K562 (cell line): ENCODE data around the gene NOTO. TPM values are rescaled to one million over a fixed set of nuclear protein-coding genes. Genes with fewer than 3 reads are reported as not detected.

ENCODE experiments used
- ATAC-seq: fragments of 200-7000 bp; cut with Tn5 transposase; 3 replicates; pipeline ENCODE4 v1.9.1; 2020; ENCODE audit warnings: moderate library complexity
- BruUV-seq: library from RNA; stranded (reverse); fragments of 400-500 nt; replicated peaks from 2 replicates; lab custom pipeline; 2021; lab: Mats Ljungman, UMichigan
- CTCF ChIA-PET: fragments of 300-600 bp; formaldehyde crosslinking; extraction: SDS; loops from one replicate; lab custom pipeline; 2021; ENCODE audit warnings: low intra/inter-chr PET ratio; lab: Yijun Ruan, JAX
- POLR2A ChIA-PET: fragments of 300-600, 350-650 bp; sonication (Branson Sonifier 250); formaldehyde crosslinking; extraction: SDS; loops from one replicate; lab custom pipeline; 2021; ENCODE audit warnings: antibody characterized with exemption, inconsistent platforms; lab: Yijun Ruan, JAX
- DNase-seq, 4 experiments: peaks; one replicate each; pipeline versions ENCODE4 v3.0.0 to v3.0.0-alpha.2; 2011 to 2018; ENCODE audit warnings: low spot score in 3 of 4, mixed read lengths in 3 of 4; ENCODE audit errors: extremely low read depth in 1 of 4
- FAIRE-seq: peaks from 2 replicates; lab custom pipeline; 2011; peaks lifted over from hg19 to GRCh38; lab: Jason Lieb, UNC
- H2AFZ ChIP-seq: 2 replicates; pipeline ENCODE4 v1.6.0; 2011; ENCODE audit warnings: low read depth, low read length, control low read depth, inconsistent platforms
- H3K27ac ChIP-seq: fragments of 200-600 bp; 3 replicates; pipeline ENCODE4 v1.8.0; 2011; ENCODE audit warnings: low read depth, mild to moderate bottlenecking, control low read depth, inconsistent platforms, low read length, moderate library complexity, mixed read lengths; ENCODE audit errors: extremely low read depth
- H3K27me3 ChIP-seq, 2 experiments: fragments of 300-600 bp in 1 of 2; 2 replicates in 1 of 2; 3 replicates in 1 of 2; pipeline versions ENCODE4 v1.6.0 to v1.8.0; 2011; ENCODE audit warnings: inconsistent platforms in 2 of 2, low read length in 2 of 2, mild to moderate bottlenecking in 1 of 2, mixed read lengths in 1 of 2, moderate library complexity in 1 of 2; ENCODE audit not compliant: control insufficient read depth in 2 of 2, insufficient read depth in 2 of 2
- H3K36me3 ChIP-seq: fragments of 300-600 bp; 3 replicates; pipeline ENCODE4 v1.8.0; 2011; ENCODE audit warnings: mild to moderate bottlenecking, low read length, inconsistent platforms; ENCODE audit not compliant: control insufficient read depth, insufficient read depth
- H3K4me1 ChIP-seq, 2 experiments: fragments of 200-600 bp in 1 of 2; replicated peaks in 1 of 2; 2 replicates in 1 of 2; 3 replicates in 1 of 2; pipeline versions ENCODE4 v1.5.1 to v1.8.0; 2011; ENCODE audit warnings: inconsistent platforms in 2 of 2, low read length in 2 of 2, mild to moderate bottlenecking in 1 of 2, mixed read lengths in 1 of 2, moderate library complexity in 1 of 2; ENCODE audit not compliant: control insufficient read depth in 2 of 2, insufficient read depth in 2 of 2
- H3K4me2 ChIP-seq: 2 replicates; pipeline ENCODE4 v1.6.1; 2011; ENCODE audit warnings: low read length, control low read depth, inconsistent platforms, mixed read lengths; ENCODE audit not compliant: insufficient read depth
- H3K4me3 ChIP-seq: fragments of 200-600 bp; sonication (generic), shearing (Covaris generic); 2 replicates; pipeline ENCODE4 v1.5.1; 2016; ENCODE audit warnings: control low read depth, inconsistent platforms
- H3K79me2 ChIP-seq: fragments of 200-600 bp; 3 replicates; pipeline ENCODE4 v1.8.0; 2011; ENCODE audit warnings: low read length, inconsistent platforms; ENCODE audit not compliant: control insufficient read depth, insufficient read depth
- H3K9ac ChIP-seq, 2 experiments: 2 replicates each; pipeline versions ENCODE4 v1.6.0 to v1.6.1; 2011; ENCODE audit warnings: low read depth in 2 of 2, low read length in 2 of 2, control low read depth in 1 of 2, inconsistent platforms in 1 of 2, mild to moderate bottlenecking in 1 of 2, mixed read lengths in 1 of 2; ENCODE audit not compliant: insufficient read depth in 1 of 2
- H3K9me1 ChIP-seq: one replicate; pipeline ENCODE4 v1.6.0; 2011; ENCODE audit warnings: inconsistent platforms, mild to moderate bottlenecking, low read length, moderate library complexity; ENCODE audit not compliant: control insufficient read depth, insufficient read depth
- H3K9me3 ChIP-seq: replicated peaks from 2 replicates; pipeline ENCODE4 v1.5.1; 2011; ENCODE audit warnings: low read depth, low read length, inconsistent platforms; ENCODE audit not compliant: control insufficient read depth, insufficient read depth
- H4K20me1 ChIP-seq: replicated peaks from 2 replicates; pipeline ENCODE4 v1.6.1; 2011; ENCODE audit warnings: low read length, inconsistent platforms, mixed read lengths; ENCODE audit not compliant: control insufficient read depth, insufficient read depth
- CREB1 ChIP-seq, 2 experiments: sonication (generic) in 1 of 2; formaldehyde crosslinking in 1 of 2; IDR thresholded peaks; 2 replicates each; pipeline versions ENCODE4 v1.6.1 to v1.8.0; 2012 to 2022; ENCODE audit warnings: inconsistent platforms in 1 of 2, mild to moderate bottlenecking in 1 of 2, missing genetic modification reagents in 1 of 2, moderate library complexity in 1 of 2
- GABPB1 ChIP-seq: sonication (generic); formaldehyde crosslinking; IDR thresholded peaks from 2 replicates; pipeline ENCODE4 v1.8.0; 2022; ENCODE audit warnings: mild to moderate bottlenecking, missing genetic modification reagents
- KDM2B ChIP-seq: fragments of 250-450 bp; sonication (Bioruptor Pico); IDR thresholded peaks from 2 replicates; pipeline ENCODE4 v1.8.0; 2021; ENCODE audit warnings: mild to moderate bottlenecking, moderate library complexity
- KDM5B ChIP-seq: fragments of 200-600 bp; sonication (generic); IDR thresholded peaks from 2 replicates; pipeline ENCODE4 v1.6.1; 2012; ENCODE audit warnings: low read depth, mild to moderate bottlenecking, moderate library complexity, low read length, control low read depth, inconsistent platforms; ENCODE audit not compliant: insufficient replicate concordance
- KLF13 ChIP-seq: fragments of 450-650 bp; IDR thresholded peaks from 2 replicates; pipeline ENCODE4 v1.6.1; 2016; ENCODE audit warnings: missing genetic modification characterization, low read depth, mild to moderate bottlenecking, missing compliant biosample characterization, moderate library complexity, borderline replicate concordance
- KLF6 ChIP-seq: fragments of 250-450 bp; sonication (Bioruptor Pico); IDR thresholded peaks from 2 replicates; pipeline ENCODE4 v1.4.0; 2020; ENCODE audit warnings: mild to moderate bottlenecking, moderate library complexity, borderline replicate concordance
- LCOR ChIP-seq: sonication (generic); formaldehyde crosslinking; IDR thresholded peaks from 2 replicates; pipeline ENCODE4 v1.8.0; 2022; ENCODE audit warnings: mild to moderate bottlenecking, missing genetic modification reagents
- LEF1 ChIP-seq: fragments of 450-650 bp; IDR thresholded peaks from 2 replicates; pipeline ENCODE4 v1.6.1; 2016; ENCODE audit warnings: mild to moderate bottlenecking
- MXI1 ChIP-seq: IDR thresholded peaks from 2 replicates; pipeline ENCODE4 v1.6.1; 2011; ENCODE audit warnings: low read depth, mild to moderate bottlenecking, improper control_type of control experiment, low read length
- NONO ChIP-seq, 2 experiments: fragments of 200-400 bp in 1 of 2; fragments of 450-650 bp in 1 of 2; formaldehyde crosslinking in 1 of 2; IDR thresholded peaks; 2 replicates each; pipeline ENCODE4 v1.6.1; 2017; ENCODE audit warnings: low read depth in 2 of 2, mild to moderate bottlenecking in 2 of 2, moderate library complexity in 2 of 2, low read length in 1 of 2
- SIN3B ChIP-seq: fragments of 450-650 bp; IDR thresholded peaks from 2 replicates; pipeline ENCODE4 v1.6.1; 2017; ENCODE audit warnings: low read depth, mild to moderate bottlenecking, moderate library complexity
- SUPT5H ChIP-seq: fragments of 450-650 bp; IDR thresholded peaks from 2 replicates; pipeline ENCODE4 v1.6.1; 2016
- TCF7L2 ChIP-seq: fragments of 150-350 bp; IDR thresholded peaks from 2 replicates; pipeline ENCODE4 v1.6.1; 2016; ENCODE audit warnings: low read depth, mild to moderate bottlenecking, low read length, moderate library complexity
- ZNF311 ChIP-seq: fragments of 250-450 bp; sonication (Bioruptor Pico); IDR thresholded peaks from 2 replicates; pipeline ENCODE4 v1.4.0; 2020; ENCODE audit warnings: mild to moderate bottlenecking, moderate library complexity
- WGBS: fragments of 100-300 bp; shearing (Covaris generic); methylation state at CpG from one replicate; pipeline ENCODE4 v1.1.6; 2016; ENCODE audit warnings: low coverage, mixed read lengths; ENCODE audit not compliant: insufficient coverage; ENCODE audit errors: missing lambda C conversion rate; 5-methylcytosine and 5-hydroxymethylcytosine counted together
- in situ Hi-C: fragments of 300-500 bp; cut with MboI; formaldehyde crosslinking; loops from 4 replicates; pipeline ENCODE4 v1.15.0; 2018; ENCODE audit warnings: inconsistent platforms, mixed read lengths
- intact Hi-C: fragments of 100-400 bp; cut with micrococcal nuclease; formaldehyde crosslinking; loops from 2 replicates; pipeline ENCODE4 v1.14.2; 2022
- polyA plus RNA-seq, 8 experiments: library from polyadenylated mRNA; depleted of rRNA in 4 of 8; stranded (reverse) in 5 of 8; unstranded in 3 of 8; fragments of >200 nt; fragmentation: Nextera tagmentation in 2 of 8; fragmentation: Illumina TruSeq in 1 of 8; extraction: Ambion mirVana in 2 of 8; extraction: Trizol in 1 of 8; gene quantifications; 2 replicates each; pipeline versions ENCODE4 v1.2.1 to v1.2.3, GENCODE V29; 2011 to 2014; ENCODE audit warnings: inconsistent platforms in 1 of 8, missing spikeins in 1 of 8
- total RNA-seq, 7 experiments: library from RNA; depleted of rRNA in 6 of 7; stranded (reverse); fragments of >200 nt in 6 of 7; fragmentation: Illumina TruSeq in 2 of 7; extraction: Trizol in 2 of 7; gene quantifications; 2 replicates each; pipeline versions ENCODE4 v1.2.1 to v1.2.3, GENCODE V29; 2011 to 2021; ENCODE audit warnings: low replicate concordance in 1 of 7
- TF ChIP-seq, protein P1 (sequence below): fragments of 450-650 bp; IDR thresholded peaks from 2 replicates; pipeline ENCODE4 v1.6.1; 2014; ENCODE audit warnings: low read depth, mild to moderate bottlenecking, moderate library complexity, borderline replicate concordance
- TF ChIP-seq, protein P2 (sequence below): fragments of 200-800 bp; sonication (Bioruptor generic); IDR thresholded peaks from 2 replicates; pipeline ENCODE4 v1.6.1; 2017; ENCODE audit warnings: missing genetic modification characterization, missing compliant biosample characterization
- TF ChIP-seq, protein P3 (sequence below): sonication (generic); formaldehyde crosslinking; IDR thresholded peaks from 2 replicates; pipeline ENCODE4 v1.9.0; 2022; ENCODE audit warnings: mild to moderate bottlenecking, missing genetic modification reagents

NOTO gene
- total and polyA plus RNA-seq, 9 of the 15 experiments (the other 6 are each of a cell fraction or from before 2014, with no cell fraction given), result not detected

DNA sequence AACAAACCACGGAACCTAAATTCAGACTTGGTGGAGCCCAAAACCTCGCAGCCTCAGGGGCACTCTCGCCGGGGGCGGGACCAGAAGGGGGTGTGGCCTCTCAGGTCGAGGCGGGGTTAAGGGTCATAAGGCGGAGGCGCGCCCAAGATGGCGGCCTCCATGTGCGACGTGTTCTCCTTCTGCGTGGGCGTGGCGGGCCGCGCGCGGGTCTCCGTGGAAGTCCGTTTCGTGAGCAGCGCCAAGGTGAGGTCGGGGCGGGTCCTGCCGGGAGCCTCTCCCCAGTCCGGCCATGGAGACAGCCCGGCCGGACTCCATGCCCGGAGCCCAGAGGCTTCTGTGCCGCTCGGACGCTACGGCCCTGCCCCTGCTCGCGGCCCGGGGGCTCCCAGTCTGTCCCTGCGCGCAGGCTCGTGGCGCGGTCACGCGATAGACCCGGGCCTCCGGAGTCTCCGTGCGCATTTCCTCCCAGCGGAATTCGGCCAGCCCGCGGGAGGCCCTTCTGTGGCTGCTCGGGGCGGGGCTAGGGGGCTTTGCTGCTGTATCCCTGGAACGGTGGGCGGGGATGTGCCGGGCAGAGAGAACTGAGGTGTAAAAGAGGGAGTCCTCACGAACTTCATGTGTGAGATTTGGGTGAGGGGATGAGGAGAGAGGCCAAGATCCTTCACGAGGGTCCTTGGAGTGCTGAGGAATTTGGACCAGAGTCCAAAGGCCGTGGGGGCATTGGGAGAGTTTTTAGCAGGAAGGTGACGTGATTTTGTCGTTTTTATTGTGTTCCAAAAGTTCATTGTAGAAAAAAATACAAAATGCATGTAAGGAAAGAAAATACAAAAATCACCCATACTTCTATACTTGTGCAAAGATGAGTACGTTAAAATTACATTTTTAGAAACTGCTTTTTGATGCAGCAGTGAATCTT lies 12.0 kb downstream of the NOTO start, which contains the start of gene SMYD5:
Gene SMYD5, plus strand, starts transcription at position 126 of the 916 bp plus-strand sequence. Its CDS starts 22 bp downstream, at position 148.
- in situ Hi-C loops (no loop called here), intact Hi-C loops (loop anchor here (1.0 kb wide), 1 partner anchor 19 kb away; the partner anchor contains the start of gene PRADC1)
- Histone ChIP-seq H4K20me1 (no peaks in the 10 kb centered on the region), H3K9me3 (no peaks in the 10 kb centered on the region), H3K36me3 (peaks cover 9% of the 10 kb centered on the region; the same call in 2 of the 3 replicates), H3K27me3 (no peaks in the 10 kb centered on the region), H3K27ac (peak within 1 kb of the TSS; percentile 78), H2AFZ (peak within 1 kb of the TSS; percentile 96), H3K4me1 (peaks cover 15 to 23% of the 10 kb centered on the region in 2 experiments; a peak in 4 of 5 replicates), H3K4me3 (peak within 1 kb of the TSS; percentile 92), H3K4me2 (peak within 1 kb of the TSS; percentile 94), H3K9me1 (no peaks in the 10 kb centered on the region), H3K79me2 (peaks cover 39% of the 10 kb centered on the region), H3K9ac (peak within 1 kb of the TSS; percentile 75 to 94)
- under 1% methylated on average over 55 of the region's 64 CpGs for WGBS
- ATAC-seq (peak; percentile 92), FAIRE-seq (peak; percentile 95), DNase-seq (peak; percentile 93 to 96 (median 93))
- BruUV-seq, result TSS peak; percentile 54
- CTCF ChIA-PET, result interaction anchor here (0.9 kb wide), 1 partner anchor 129 kb away, joined by 3 read pairs; no protein-coding TSS in a partner anchor
- POLR2A ChIA-PET, result interaction anchor here (0.8 to 2.0 kb wide), 6 partner anchors 10 to 41 kb away, joined by 3 to 13 read pairs (median 6); partner anchors contain the start of genes CCT7 and PRADC1
- TF ChIP-seq KDM2B (CRISPR knock-in tag) (no peak), ZNF311 (CRISPR knock-in tag) (no peak), LCOR (CRISPR knock-in tag) (peak; percentile 56; the same call in 1 of the 2 replicates), SUPT5H (peak; percentile 76), SIN3B (peak; percentile 73), TCF7L2 (0 out of 2 replicates have a peak, but pooled peaks have one; percentile 12), CREB1 (IDR thresholded peaks at IDR 0.05) (peak; percentile 59), CREB1 (CRISPR knock-in tag; IDR thresholded peaks at IDR 0.05) (peak; percentile 39; the same call in 1 of the 2 replicates), GABPB1 (CRISPR knock-in tag) (peak; percentile 61), LEF1 (no peak), KDM5B (peak; percentile 76), NONO (IDR thresholded peaks at IDR 0.05; ENCODE audit: low read depth in 2 of 2, low read length in 1 of 2) (peak in 1 of 2 experiments; percentile 48; a peak in 1 of 4 replicates), MXI1 (peak; percentile 99), KLF13 (tag) (peak; percentile 97), KLF6 (CRISPR knock-in tag) (peak; percentile 70; the same call in 1 of the 2 replicates)
- TF ChIP-seq, protein P1, sequence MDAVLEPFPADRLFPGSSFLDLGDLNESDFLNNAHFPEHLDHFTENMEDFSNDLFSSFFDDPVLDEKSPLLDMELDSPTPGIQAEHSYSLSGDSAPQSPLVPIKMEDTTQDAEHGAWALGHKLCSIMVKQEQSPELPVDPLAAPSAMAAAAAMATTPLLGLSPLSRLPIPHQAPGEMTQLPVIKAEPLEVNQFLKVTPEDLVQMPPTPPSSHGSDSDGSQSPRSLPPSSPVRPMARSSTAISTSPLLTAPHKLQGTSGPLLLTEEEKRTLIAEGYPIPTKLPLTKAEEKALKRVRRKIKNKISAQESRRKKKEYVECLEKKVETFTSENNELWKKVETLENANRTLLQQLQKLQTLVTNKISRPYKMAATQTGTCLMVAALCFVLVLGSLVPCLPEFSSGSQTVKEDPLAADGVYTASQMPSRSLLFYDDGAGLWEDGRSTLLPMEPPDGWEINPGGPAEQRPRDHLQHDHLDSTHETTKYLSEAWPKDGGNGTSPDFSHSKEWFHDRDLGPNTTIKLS, result peak; percentile 88
- TF ChIP-seq, protein P2, sequence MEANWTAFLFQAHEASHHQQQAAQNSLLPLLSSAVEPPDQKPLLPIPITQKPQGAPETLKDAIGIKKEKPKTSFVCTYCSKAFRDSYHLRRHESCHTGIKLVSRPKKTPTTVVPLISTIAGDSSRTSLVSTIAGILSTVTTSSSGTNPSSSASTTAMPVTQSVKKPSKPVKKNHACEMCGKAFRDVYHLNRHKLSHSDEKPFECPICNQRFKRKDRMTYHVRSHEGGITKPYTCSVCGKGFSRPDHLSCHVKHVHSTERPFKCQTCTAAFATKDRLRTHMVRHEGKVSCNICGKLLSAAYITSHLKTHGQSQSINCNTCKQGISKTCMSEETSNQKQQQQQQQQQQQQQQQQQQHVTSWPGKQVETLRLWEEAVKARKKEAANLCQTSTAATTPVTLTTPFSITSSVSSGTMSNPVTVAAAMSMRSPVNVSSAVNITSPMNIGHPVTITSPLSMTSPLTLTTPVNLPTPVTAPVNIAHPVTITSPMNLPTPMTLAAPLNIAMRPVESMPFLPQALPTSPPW (CRISPR knock-in tag), result peak; percentile 55
- TF ChIP-seq, protein P3, sequence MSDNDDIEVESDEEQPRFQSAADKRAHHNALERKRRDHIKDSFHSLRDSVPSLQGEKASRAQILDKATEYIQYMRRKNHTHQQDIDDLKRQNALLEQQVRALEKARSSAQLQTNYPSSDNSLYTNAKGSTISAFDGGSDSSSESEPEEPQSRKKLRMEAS, result peak; percentile 95
